Stimulated activated naive B cell treated with anti-CD40 and anti-IgM and Interleukin-4, amounts not matched to agents 10 μg/mL and 1 μg/mL and 100 μg/mL, for 72 hours (primary cell): ENCODE measurements around the gene PLA1A.
"Not testable (repeated sequence)": the region's sequence is repeated elsewhere in the genome, so short reads cannot be mapped to it uniquely, and the experiment has no call there.

Experiments
- ATAC-seq, 2 donors: fragments of 150-1000 bp; cut with Tn5 transposase; replicated peaks; 2 replicates each; pipeline ENCODE4 v1.10.0; 2021; ENCODE audit warnings: moderate library complexity in 1 of 2
- DNase-seq: peaks from one replicate; pipeline ENCODE4 v3.0.0; 2021
- H3K27ac Mint-ChIP-seq: one replicate; pipeline ENCODE4 v1.8.0; 2022; ENCODE audit warnings: mild to moderate bottlenecking, mixed read lengths
- H3K27me3 Mint-ChIP-seq, 2 donors: one replicate each; pipeline ENCODE4 v1.8.0; 2022; ENCODE audit warnings: mixed read lengths in 2 of 2
- H3K36me3 Mint-ChIP-seq, 2 donors: one replicate each; pipeline ENCODE4 v1.8.0; 2022; ENCODE audit warnings: mixed read lengths in 2 of 2, mild to moderate bottlenecking in 1 of 2
- H3K4me1 Mint-ChIP-seq, 2 donors: one replicate each; pipeline ENCODE4 v1.8.0; 2022; ENCODE audit warnings: mixed read lengths in 2 of 2, mild to moderate bottlenecking in 1 of 2
- H3K4me3 Mint-ChIP-seq, 2 donors: one replicate each; pipeline ENCODE4 v1.8.0; 2022; ENCODE audit warnings: mild to moderate bottlenecking in 2 of 2, mixed read lengths in 2 of 2, moderate library complexity in 1 of 2
- H3K9me3 Mint-ChIP-seq, 2 donors: one replicate each; pipeline ENCODE4 v1.8.0; 2022; ENCODE audit warnings: mixed read lengths in 2 of 2, mild to moderate bottlenecking in 1 of 2

PLA1A gene, protein sequence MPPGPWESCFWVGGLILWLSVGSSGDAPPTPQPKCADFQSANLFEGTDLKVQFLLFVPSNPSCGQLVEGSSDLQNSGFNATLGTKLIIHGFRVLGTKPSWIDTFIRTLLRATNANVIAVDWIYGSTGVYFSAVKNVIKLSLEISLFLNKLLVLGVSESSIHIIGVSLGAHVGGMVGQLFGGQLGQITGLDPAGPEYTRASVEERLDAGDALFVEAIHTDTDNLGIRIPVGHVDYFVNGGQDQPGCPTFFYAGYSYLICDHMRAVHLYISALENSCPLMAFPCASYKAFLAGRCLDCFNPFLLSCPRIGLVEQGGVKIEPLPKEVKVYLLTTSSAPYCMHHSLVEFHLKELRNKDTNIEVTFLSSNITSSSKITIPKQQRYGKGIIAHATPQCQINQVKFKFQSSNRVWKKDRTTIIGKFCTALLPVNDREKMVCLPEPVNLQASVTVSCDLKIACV

DNA sequence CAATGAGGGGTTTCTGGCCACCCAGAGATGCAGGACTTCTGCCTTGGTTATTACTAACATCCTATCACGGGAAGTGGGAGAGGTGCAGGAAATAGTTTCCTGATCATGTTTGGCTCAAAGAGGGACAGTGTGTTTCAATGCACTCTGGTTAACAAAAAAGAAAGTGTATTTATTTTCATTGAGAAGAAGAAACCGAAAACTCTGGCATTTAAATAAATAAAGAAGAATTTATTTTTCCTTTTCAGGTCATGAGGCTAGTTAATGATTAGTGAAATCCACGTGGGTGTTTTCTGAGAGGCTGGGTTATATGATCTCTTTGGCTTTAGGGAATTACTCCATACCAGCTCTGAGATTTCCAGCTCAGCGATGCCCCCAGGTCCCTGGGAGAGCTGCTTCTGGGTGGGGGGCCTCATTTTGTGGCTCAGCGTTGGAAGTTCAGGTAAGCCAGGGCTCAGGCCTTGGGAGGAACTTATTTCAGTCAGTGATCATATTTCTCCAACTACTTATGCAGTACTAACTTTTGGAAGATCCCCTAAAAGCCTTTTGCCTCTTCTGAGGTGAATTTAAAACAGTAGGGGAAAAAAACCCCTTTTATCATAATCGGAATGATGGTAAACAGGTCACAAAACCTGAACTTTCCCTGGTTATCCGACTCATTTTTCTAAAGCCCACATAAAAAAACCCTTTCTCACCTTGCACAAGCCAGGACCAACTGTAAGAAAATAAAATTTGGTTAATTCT, at the start of gene PLA1A:
TSS of gene PLA1A (plus strand) at position 338 of the 741 bp plus-strand sequence. CDS start at position 367, 29 bp downstream.
- Mint-ChIP-seq H3K27ac (peak within 1 kb of the TSS; percentile 97), H3K4me1 (peaks cover 52 to 81% of the 10 kb centered on the region in 2 donors), H3K9me3 (no peaks in the 10 kb centered on the region), H3K36me3 (peaks cover 2 to 9% of the 10 kb centered on the region in 2 donors), H3K27me3 (no peaks in the 10 kb centered on the region), H3K4me3 (peak within 1 kb of the TSS; percentile 58 to 61)
- DNase-seq (peak; percentile 18), ATAC-seq (peak; percentile 47 to 49)

DNA sequence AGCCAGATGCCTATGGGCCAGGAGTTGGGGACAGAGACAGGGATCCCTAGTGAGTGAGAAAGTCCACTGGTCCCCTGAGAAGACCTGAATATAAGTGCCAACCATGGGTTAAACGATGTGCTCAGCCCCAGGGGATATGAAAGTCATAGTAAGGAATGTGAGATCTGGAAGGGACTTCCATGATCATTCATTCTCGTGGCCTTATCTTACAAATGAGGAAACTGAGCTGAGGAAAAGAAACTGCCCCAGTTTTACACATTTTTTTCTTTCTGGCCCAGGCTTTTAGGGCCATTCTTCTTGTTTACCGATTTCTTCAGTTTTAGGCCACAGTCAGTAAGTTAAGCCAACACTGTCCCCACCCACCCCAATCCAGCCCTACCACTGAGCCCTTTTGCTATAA, 49.3 kb upstream of the PLA1A start:
- no peak overlapping the region for H3K27ac Mint-ChIP-seq
- no peaks in the 10 kb centered on the region for H3K27me3 Mint-ChIP-seq
- no peak overlapping the region for H3K4me3 Mint-ChIP-seq
- peaks cover 59 to 80% of the 10 kb centered on the region in 2 donors for H3K36me3 Mint-ChIP-seq
- ATAC-seq: no peak
- H3K9me3 Mint-ChIP-seq: no peaks in the 10 kb centered on the region
- H3K4me1 Mint-ChIP-seq: peaks cover 42 to 54% of the 10 kb centered on the region in 2 donors
- no peak for DNase-seq

DNA sequence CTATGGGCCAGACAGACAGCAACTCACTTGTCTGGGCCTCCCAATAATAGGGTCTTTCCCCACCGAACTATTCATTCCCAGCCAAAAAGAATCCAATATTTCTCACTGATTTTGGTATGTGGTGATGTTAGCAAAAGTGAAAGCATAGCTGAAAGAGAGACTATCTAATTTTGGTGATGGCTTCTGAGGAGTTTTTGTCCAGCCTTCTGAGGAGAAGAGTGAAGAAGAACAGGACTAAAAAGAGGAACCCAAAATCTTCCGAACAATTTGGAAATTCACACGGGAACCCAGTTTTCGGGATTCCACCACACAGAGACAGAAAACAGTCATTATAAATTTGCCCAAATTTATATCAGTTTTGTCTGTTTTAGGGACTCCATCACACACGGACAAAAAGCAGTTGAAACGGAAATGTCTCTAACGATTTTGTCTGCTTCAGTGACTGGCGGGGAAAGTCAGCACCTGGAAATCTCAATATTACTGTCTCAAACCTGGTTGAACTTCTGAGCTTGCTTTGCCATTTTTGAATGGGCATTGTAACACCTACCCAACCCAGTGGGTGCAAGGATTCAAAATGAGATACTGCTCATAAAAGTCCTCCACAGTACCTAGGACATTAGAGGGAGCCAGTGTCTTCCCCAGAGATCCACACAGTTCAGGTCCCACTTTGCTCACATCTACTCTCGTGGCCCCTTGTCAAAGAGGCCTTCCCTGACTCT, 47.3 kb upstream of the PLA1A start:
- Mint-ChIP-seq H3K4me1 (peaks cover 55 to 72% of the 10 kb centered on the region in 2 donors), H3K9me3 (no peaks in the 10 kb centered on the region), H3K27ac (peak overlapping the region; percentile 87), H3K36me3 (peaks cover 70 to 82% of the 10 kb centered on the region in 2 donors), H3K4me3 (peak overlapping the region; percentile 48 to 53), H3K27me3 (no peaks in the 10 kb centered on the region)
- DNase-seq (no peak), ATAC-seq (peak in 1 of 2 donors; percentile 10)

DNA sequence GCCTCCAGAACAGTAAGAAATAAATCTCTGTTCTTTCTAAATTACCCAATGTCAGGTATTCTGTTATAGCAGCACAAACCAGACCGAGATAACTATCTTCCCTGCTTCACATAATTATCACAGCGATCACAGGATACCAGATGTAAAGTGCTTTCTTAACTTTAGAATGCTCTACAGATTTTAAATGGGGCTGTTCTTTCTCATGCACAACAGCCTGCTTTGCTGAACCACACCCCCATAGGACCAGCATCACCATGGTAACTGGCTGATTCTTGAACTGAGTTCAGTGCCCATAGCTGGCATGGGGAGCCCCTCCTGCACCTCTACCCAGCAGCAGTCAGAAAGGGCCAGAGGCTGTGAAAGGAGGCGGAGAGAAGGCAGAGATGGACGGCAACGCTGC, 46.1 kb upstream of the PLA1A start:
- no peak for DNase-seq
- ATAC-seq: no peak
- Mint-ChIP-seq H3K27me3 (no peaks in the 10 kb centered on the region), H3K36me3 (peaks cover 72 to 82% of the 10 kb centered on the region in 2 donors), H3K4me1 (peaks cover 54 to 73% of the 10 kb centered on the region in 2 donors), H3K27ac (no peak overlapping the region), H3K4me3 (peak overlapping the region; percentile 22 to 23), H3K9me3 (no peaks in the 10 kb centered on the region)

DNA sequence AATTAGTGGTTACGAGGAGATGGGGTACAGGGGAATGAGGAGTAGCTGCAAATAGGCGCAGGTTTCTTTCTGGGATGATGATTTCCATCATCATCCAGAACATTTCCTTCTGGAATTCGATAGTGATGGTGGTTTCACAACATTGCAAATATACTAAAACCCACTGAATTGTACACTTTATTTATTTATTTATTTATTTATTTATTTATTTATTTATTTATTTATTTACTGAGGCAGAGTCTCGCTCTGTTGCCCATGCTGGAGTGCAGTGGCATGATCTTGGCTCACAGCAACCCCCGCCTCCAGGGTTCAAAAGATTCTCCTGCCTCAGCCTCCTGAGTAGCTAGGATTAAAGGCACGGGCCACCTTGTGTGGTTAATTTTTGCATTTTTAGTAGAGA, 44.8 kb upstream of the PLA1A start:
- not testable (repeated sequence) for ATAC-seq, H3K9me3 Mint-ChIP-seq, DNase-seq, H3K27ac Mint-ChIP-seq, H3K27me3 Mint-ChIP-seq
- H3K36me3 Mint-ChIP-seq: peaks cover 75 to 84% of the 10 kb centered on the region in 2 donors
- H3K4me3 Mint-ChIP-seq: peak overlapping the region in 1 of 2 donors; percentile 30
- H3K4me1 Mint-ChIP-seq: peaks cover 51 to 77% of the 10 kb centered on the region in 2 donors

DNA sequence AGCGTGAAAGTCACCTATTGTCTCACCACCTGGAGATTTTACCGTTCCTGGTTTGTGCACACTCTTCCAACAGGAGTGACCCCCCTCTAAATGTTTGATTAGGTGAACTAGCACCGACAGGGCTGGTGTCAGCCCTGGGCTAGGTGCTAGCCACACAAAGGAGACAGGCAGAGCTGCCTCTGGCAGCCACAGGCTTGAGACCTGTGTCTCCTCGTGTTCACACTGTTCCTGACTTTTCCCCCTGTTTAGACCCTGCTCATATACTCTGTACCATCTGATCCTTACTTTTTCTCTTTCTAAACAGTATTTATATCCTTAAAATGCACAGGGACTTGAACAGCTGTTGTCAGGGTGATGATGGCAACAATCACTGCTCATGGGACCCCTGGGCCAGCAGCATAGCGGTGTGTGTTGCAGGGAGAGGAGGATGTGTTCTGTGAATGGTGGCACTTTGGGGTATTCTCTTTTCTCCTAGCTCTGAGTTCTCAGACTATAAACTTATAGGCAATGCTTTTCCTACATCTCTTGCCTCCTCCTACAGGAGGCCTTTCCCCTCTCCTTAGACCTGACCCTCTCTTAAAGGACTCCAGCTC, 43.8 kb upstream of the PLA1A start:
- Mint-ChIP-seq H3K4me1 (peaks cover 51 to 80% of the 10 kb centered on the region in 2 donors), H3K36me3 (peaks cover 75 to 82% of the 10 kb centered on the region in 2 donors), H3K27me3 (no peaks in the 10 kb centered on the region), H3K27ac (peak overlapping the region; percentile 48), H3K9me3 (peaks cover 0 to 2% of the 10 kb centered on the region in 2 donors), H3K4me3 (peak overlapping the region; percentile 73 to 80)
- no peak for DNase-seq
- ATAC-seq: no peak

DNA sequence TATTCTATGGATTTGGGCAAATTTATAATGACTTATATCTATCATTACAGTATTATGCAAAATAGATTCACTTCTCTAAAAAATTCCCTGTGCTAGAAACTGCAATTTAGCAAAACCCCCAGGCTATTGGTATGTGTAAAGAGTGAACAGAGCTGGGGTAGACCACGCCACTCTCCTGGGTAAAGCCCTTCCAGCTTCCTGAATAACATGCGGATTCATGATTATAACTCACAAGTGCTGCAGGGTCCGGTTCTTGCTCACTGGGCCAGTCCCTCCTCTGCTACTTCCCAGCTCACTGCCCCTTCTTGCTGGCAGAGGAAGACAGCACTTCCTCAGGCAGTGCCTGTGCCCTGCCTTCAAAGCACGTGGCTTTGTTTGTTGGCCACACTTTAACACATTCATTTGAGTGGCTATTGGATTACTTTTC, 42.4 kb upstream of the PLA1A start:
- ATAC-seq: peak; percentile 70 to 75
- H3K27ac Mint-ChIP-seq: peak overlapping the region; percentile 88
- H3K36me3 Mint-ChIP-seq: peaks cover 66 to 69% of the 10 kb centered on the region in 2 donors
- DNase-seq: peak; percentile 62
- H3K9me3 Mint-ChIP-seq: peaks cover 0 to 2% of the 10 kb centered on the region in 2 donors
- peaks cover 48 to 82% of the 10 kb centered on the region in 2 donors for H3K4me1 Mint-ChIP-seq
- H3K4me3 Mint-ChIP-seq: peak overlapping the region; percentile 73 to 80
- H3K27me3 Mint-ChIP-seq: no peaks in the 10 kb centered on the region

DNA sequence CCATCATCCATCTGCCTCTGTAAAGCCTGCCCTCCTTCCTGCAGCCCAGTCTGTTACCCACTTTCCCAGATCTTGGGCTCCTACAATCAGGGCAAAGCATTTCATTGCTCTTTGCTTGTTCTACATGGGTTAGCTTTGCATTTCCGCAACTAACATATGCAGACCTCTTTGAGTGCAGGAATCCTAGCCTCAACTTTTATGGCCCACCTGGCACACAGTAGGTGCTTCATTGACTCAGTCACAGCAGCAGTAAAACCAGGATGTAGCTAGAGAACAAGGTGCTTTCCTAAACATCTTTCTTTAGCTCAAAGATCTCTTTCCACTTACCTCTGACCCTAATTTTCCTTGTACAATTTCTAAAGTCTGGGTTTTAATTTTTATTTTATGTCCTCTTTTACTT, 41.8 kb upstream of the PLA1A start:
- peaks cover 46 to 80% of the 10 kb centered on the region in 2 donors for H3K4me1 Mint-ChIP-seq
- H3K36me3 Mint-ChIP-seq: peaks cover 62 to 64% of the 10 kb centered on the region in 2 donors
- DNase-seq (no peak), ATAC-seq (no peak)
- H3K27me3 Mint-ChIP-seq: no peaks in the 10 kb centered on the region
- peaks cover 0 to 2% of the 10 kb centered on the region in 2 donors for H3K9me3 Mint-ChIP-seq
- H3K4me3 Mint-ChIP-seq: peak overlapping the region; percentile 73 to 80
- H3K27ac Mint-ChIP-seq: peak overlapping the region; percentile 88

DNA sequence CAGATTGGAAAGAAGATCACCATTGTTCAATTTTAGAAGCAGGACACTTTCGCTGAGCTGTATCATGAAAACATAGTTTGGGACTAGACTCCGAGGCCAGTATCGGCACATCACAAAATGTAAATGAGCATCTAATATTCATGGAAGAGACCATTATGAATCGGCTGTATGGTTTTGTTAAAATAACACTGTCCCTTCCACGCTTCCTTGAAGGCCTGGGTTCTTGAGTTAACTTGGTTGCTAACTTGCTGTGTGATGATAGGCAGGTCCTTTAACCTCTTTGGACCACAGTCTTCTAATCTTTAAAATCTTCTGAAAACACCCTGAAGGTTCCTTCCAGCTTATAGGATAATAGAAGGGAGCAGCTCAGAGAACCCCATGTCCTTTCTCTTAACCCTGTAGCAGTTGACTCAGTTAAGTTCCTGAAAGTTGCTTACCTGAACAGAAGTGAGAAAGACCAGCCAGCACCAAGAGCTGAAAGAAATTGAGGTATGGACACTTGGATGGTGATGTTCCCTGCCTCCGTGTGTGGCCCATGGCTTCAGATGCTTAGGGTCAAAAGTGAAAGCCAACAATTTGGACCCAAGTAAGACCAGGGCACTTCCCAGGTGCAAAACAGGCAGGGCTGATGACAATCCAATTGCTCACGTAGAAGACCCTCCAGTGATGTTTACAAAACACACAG, 40.4 kb upstream of the PLA1A start:
- peak overlapping the region; percentile 88 for H3K27ac Mint-ChIP-seq
- peak overlapping the region; percentile 73 to 80 for H3K4me3 Mint-ChIP-seq
- peaks cover 0 to 2% of the 10 kb centered on the region in 2 donors for H3K9me3 Mint-ChIP-seq

DNA sequence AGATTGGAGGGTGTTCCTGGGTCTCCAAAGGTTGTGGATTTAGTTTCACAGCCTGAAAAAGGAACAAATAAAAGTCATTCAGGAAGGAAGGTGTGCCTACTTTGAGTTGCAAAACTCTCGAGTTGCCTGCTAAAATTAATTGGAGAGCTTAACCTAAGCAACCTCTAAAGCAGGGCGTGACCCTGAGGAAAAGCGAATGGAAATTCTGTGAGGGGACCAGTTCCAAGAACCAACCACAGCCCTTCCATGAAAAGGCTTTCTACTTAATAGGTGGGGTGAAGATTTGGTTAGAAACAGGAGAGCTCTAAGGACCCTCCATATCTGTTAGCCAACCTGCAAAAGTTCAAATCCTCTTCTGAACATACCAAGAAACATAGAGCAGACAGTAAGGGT, 39.8 kb upstream of the PLA1A start:
- peaks cover 44 to 79% of the 10 kb centered on the region in 2 donors for H3K4me1 Mint-ChIP-seq
- H3K4me3 Mint-ChIP-seq: peak overlapping the region; percentile 73 to 80
- DNase-seq (no peak), ATAC-seq (no peak)
- H3K9me3 Mint-ChIP-seq: peaks cover 0 to 2% of the 10 kb centered on the region in 2 donors
- peak overlapping the region; percentile 88 for H3K27ac Mint-ChIP-seq
- H3K27me3 Mint-ChIP-seq: no peaks in the 10 kb centered on the region
- peaks cover 49 to 51% of the 10 kb centered on the region in 2 donors for H3K36me3 Mint-ChIP-seq

More for the DNA sequence above, 40.4 kb upstream of the PLA1A start:
- H3K27me3 Mint-ChIP-seq: no peaks in the 10 kb centered on the region
- no peak for DNase-seq
- ATAC-seq: no peak
- H3K4me1 Mint-ChIP-seq: peaks cover 43 to 78% of the 10 kb centered on the region in 2 donors
- peaks cover 54% of the 10 kb centered on the region in 2 donors for H3K36me3 Mint-ChIP-seq

DNA sequence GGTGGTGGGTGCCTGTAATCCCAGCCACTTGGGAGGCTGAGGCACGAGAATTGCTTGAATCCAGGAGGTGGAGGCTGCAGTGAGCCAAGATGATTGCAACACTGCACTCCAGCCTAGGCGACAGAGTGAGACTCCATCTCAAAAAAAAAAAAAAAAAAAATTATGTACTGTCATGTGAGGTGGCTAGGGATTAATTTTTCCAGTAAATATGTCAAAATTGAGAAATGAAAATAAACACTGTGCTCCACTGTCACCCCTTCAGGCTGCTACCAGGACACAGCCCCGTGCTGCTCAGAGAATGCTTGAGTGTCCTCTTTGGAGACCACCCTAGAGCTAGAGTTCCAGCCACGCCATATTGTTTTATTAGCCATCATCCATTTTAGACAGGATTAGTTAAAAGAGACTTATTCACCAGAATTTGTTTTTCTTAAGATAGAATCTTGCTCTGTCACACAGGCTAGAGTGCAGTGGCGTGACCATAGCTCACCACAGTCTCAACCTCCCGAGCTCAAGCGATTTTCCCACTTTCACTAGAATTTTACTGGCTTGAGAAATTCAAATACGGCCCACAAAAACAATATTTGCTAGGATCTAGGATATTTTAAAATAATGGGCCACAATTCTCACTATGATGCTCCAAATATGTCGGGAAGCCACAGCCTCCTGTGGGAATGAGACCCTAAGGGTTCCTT, 38.9 kb upstream of the PLA1A start:
- no peak for DNase-seq
- H3K36me3 Mint-ChIP-seq: peaks cover 46% of the 10 kb centered on the region in 2 donors
- H3K27ac Mint-ChIP-seq: peak overlapping the region; percentile 88
- peaks cover 42 to 75% of the 10 kb centered on the region in 2 donors for H3K4me1 Mint-ChIP-seq
- no peak for ATAC-seq
- peak overlapping the region; percentile 73 to 80 for H3K4me3 Mint-ChIP-seq
- no peaks in the 10 kb centered on the region for H3K27me3 Mint-ChIP-seq
- peaks cover 0 to 2% of the 10 kb centered on the region in 2 donors for H3K9me3 Mint-ChIP-seq

DNA sequence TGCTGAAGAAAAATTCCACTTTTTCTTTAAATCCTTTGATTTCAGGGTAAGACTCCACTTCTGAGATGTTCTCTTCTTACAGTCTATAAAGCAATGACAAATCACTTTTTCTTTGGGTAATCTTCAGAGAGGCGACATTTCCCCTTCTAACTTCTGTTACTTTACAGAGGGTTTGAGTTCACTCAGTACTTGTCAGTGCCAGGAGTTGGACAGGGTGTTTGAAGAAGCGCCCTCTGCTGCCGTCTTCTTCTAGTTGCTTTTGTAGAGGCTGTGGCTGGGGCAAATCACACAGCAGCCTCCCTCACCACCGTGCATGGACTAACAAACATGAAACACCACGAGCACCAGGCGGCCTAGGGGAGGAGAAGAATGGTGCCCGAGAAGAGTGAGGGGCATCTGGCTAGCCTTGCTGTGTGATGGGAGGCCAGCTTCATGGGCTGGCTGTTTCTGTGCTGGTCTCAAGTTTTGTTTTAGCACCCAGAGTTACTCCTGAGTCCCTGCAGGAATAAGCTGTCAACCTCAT, 38.2 kb upstream of the PLA1A start, which contains the start of gene CD80:
TSS of gene CD80 (minus strand) at position 174 of the 523 bp plus-strand sequence. CDS start 1,886 bp downstream, outside the sequence.
- Mint-ChIP-seq H3K4me1 (peaks cover 36 to 67% of the 10 kb centered on the region in 2 donors), H3K4me3 (peak within 1 kb of the TSS; percentile 73 to 80), H3K36me3 (peaks cover 39% of the 10 kb centered on the region in 2 donors), H3K27ac (peak within 1 kb of the TSS; percentile 88), H3K9me3 (peaks cover 0 to 2% of the 10 kb centered on the region in 2 donors), H3K27me3 (no peaks in the 10 kb centered on the region)
- ATAC-seq: peak; percentile 58 to 66
- peak; percentile 73 for DNase-seq
